RWPE1 (cell line): ENCODE measurements around the gene FIGLA.
"Not testable (repeated sequence)": the region's sequence is repeated elsewhere in the genome, so short reads cannot be mapped to it uniquely, and the experiment has no call there.

ENCODE experiments used
- CTCF ChIA-PET: fragments of 350-600 bp; sonication (Branson Sonifier 250); formaldehyde crosslinking; extraction: SDS; loops from one replicate; lab custom pipeline; 2021; lab: Yijun Ruan, JAX
- POLR2A ChIA-PET: fragments of 400-600 bp; formaldehyde crosslinking; extraction: SDS; loops from one replicate; lab custom pipeline; 2020; ENCODE audit warnings: antibody characterized with exemption; ENCODE audit not compliant: low non-redundant PET; lab: Yijun Ruan, JAX
- DNase-seq: peaks from one replicate; pipeline ENCODE4 v3.0.0; 2012; ENCODE audit warnings: low spot score
- H3K27ac ChIP-seq: fragments of 450-650 bp; 2 replicates; pipeline ENCODE4 v1.5.1; 2017
- CTCF ChIP-seq: fragments of 450-650 bp; conservative IDR thresholded peaks from 2 replicates; pipeline ENCODE4 v1.5.1; 2017; ENCODE audit warnings: low read depth, mild to moderate bottlenecking

FIGLA gene

GRCh38 chr2:70746094-70746974 is 44.1 kb downstream of the FIGLA start:
- no peak for TF ChIP-seq CTCF
- no peak for DNase-seq
- H3K27ac ChIP-seq, result no peak overlapping the region
- ChIA-PET CTCF (interaction anchor here (0.6 to 0.7 kb wide), 2 partner anchors 50 to 455 kb away, joined by 3 read pairs; no protein-coding TSS in a partner anchor), POLR2A (no interaction called here)

GRCh38 chr2:70745276-70745825 is 45.1 kb downstream of the FIGLA start:
- ChIA-PET POLR2A (no interaction called here), CTCF (no interaction called here)

GRCh38 chr2:70744397-70744796 is 46.0 kb downstream of the FIGLA start:
- no peak for TF ChIP-seq CTCF
- H3K27ac ChIP-seq, result no peak overlapping the region
- CTCF ChIA-PET, result no interaction called here
- no peak for DNase-seq
- POLR2A ChIA-PET, result no interaction called here

More at GRCh38 chr2:70745276-70745825, 45.1 kb downstream of the FIGLA start:
- H3K27ac ChIP-seq, result no peak overlapping the region
- no peak for TF ChIP-seq CTCF
- DNase-seq, result no peak

GRCh38 chr2:70743677-70744076 is 46.8 kb downstream of the FIGLA start:
- CTCF ChIA-PET, result no interaction called here
- no peak for TF ChIP-seq CTCF
- no peak overlapping the region for H3K27ac ChIP-seq
- no peak for DNase-seq
- POLR2A ChIA-PET, result no interaction called here

- H3K27ac ChIP-seq, result no peak overlapping the region
- no peak for TF ChIP-seq CTCF
- POLR2A ChIA-PET, result no interaction called here
- no peak for DNase-seq
- CTCF ChIA-PET, result no interaction called here
These were observed 47.4 kb downstream of the FIGLA start for GRCh38 chr2:70743068-70743467.

- DNase-seq, H3K27ac ChIP-seq, POLR2A ChIA-PET, CTCF ChIA-PET: not testable (repeated sequence)
These were observed 51.0 kb downstream of the FIGLA start for GRCh38 chr2:70739492-70739891.

GRCh38 chr2:70738159-70738558 is 52.3 kb downstream of the FIGLA start:
- POLR2A ChIA-PET, result no interaction called here
- DNase-seq, result peak; percentile 46
- no peak overlapping the region for H3K27ac ChIP-seq
- no peak for TF ChIP-seq CTCF
- CTCF ChIA-PET, result no interaction called here
